HG03460 (cell line): ENCODE results near the gene SLC13A4.
"Not testable (repeated sequence)": the region's sequence is repeated elsewhere in the genome, so short reads cannot be mapped to it uniquely, and the experiment has no call there.

ENCODE experiments used
- ATAC-seq: cut with Tn5 transposase; IDR thresholded peaks from one replicate; pipeline ENCODE4 v1.9.1; 2021; ENCODE audit not compliant: unreplicated experiment

Gene SLC13A4

DNA sequence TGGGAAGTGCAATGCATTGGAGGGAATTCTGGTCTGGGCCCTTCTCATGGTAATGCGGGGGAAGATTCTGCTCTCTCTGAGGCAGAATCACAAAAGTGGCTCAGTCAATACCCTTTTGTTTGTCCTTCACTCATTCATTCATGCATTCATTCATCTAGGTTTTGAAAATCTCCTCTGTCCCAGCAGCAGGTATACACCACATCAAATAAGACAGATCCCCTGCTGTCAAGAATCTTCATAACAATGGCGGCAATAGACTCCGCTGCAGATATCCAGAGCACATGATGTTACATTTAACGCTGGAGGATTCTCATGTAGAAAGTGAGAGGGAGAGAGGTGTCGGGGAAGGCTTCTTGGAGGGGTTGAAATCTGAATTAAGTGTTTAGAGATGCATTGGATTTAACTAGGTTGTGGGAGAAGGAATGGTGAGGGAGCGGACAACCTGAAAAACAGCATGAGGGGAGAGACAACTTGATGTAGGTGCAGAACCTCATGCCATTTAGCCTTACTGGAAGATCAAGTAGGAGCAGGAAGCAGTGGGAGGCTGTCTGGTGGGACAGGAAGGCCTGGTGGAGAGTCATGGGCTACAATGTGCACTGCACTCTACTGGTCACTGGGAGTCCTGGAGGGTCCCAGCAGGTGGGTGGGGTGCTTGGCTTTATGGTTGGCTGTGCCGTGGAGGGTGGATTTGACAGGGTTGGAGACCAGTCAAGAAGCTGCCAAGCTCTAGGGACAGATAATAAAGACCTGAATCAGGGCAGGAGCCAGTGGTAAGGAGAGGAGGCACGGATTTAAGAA lies 25.8 kb upstream of the SLC13A4 start:
- ATAC-seq: no peak

DNA sequence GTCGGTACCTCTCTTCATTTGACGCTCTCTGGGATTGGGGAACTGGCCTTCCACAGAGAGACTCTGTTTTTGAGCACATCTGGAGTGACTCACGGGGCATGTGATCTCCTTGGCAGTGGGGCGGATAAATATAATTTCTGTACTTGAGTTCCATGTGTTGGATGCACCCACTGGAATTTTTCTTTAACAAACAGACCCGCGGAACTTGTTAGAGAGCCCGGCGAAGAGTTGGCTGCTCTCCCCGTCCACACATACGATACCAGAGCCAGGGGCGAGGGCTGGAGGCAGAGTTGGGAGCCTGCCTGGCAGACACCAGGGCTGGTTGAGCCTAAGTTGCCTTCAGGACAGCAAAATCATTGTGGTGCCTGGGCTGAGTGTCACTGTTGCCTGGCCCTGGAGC lies 20.8 kb upstream of the SLC13A4 start, which contains the start of gene FAM180A:
FAM180A (minus strand) TSS at position 44 of the 400 bp plus-strand sequence. CDS start 233 bp downstream, outside the sequence.
- ATAC-seq: no peak

DNA sequence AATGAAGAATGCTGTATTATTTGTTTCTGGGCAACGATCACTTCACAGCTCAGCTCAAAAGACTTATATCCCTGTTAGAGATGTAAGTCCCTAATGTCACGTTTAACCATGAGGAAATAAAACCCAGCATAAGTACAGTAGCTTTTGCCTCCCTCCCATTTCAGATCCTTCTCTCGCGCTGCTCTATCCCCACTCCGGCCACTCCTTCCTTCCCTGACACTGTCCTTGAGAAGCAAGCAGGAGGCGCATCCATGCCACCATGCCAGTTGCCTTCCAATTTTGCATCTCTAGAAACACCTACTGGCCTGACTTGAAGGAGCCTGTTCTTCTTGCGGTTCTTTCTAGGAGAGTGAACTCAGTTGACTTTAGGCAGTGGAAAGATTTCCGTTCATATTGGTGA lies 19.4 kb upstream of the SLC13A4 start:
- ATAC-seq: no peak

DNA sequence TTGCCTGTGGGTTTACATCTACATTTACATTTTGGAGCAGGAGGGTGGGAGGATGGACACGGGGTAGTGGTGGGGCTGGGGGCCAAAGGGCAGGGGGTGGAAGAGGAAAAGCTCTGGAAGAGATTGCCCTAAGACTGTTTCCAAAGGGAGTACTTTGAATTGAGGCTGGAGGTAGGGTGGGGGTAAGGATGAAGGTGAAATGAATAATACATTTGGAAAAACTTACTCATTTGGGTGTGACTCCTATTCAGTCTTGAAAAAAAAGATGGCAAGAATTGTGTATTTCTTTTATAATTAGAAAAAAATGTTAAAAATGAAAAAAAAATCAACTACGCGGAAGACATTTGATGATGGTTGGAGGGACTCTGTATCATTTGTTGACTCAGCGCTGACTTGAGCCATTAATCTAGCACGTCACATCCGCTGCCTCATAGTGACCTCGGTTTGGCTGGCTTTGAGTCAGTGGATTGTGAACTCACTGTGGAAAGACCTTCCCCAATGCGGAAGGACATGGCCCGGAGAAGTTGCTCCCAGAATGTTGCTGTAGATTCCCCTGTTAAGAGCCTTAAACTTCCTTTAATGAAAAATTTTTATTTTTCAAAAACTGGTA lies 17.8 kb upstream of the SLC13A4 start:
- no peak for ATAC-seq

DNA sequence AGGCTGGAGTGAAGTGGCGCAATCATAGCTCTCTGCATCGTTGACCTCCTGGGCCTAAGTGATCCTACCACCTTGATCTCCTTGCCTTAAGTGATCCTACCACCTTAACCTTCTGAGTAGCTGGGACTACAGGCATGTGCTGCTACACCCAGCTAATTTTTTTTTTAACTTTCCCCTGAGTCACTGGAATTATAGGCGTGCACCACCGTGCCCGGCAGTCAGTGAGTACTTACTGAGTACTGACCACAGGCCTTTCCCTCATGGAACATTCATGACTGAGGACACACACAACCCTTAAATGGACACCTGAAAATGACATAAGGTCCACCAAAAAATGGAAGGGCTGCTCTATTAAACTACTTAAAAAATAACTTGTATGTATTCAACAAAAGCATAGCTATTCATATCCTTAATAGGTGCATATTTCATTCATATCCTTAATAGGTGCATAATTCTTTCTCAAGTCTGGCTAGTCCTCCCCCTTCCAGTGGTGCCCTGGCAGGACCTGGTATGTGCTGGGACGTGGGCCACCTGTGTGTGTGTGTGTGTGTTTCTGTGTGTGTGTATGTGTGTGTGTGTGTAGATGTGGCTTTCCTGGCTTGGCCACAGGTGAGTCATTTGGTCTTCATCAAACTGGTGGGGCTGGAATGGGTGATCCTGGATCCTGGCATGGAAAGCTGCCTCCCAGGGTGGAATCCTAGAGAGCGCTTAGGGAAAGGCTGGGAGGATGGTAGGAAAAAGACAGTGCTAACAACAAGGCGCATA lies 17.1 kb upstream of the SLC13A4 start:
- ATAC-seq: no peak

DNA sequence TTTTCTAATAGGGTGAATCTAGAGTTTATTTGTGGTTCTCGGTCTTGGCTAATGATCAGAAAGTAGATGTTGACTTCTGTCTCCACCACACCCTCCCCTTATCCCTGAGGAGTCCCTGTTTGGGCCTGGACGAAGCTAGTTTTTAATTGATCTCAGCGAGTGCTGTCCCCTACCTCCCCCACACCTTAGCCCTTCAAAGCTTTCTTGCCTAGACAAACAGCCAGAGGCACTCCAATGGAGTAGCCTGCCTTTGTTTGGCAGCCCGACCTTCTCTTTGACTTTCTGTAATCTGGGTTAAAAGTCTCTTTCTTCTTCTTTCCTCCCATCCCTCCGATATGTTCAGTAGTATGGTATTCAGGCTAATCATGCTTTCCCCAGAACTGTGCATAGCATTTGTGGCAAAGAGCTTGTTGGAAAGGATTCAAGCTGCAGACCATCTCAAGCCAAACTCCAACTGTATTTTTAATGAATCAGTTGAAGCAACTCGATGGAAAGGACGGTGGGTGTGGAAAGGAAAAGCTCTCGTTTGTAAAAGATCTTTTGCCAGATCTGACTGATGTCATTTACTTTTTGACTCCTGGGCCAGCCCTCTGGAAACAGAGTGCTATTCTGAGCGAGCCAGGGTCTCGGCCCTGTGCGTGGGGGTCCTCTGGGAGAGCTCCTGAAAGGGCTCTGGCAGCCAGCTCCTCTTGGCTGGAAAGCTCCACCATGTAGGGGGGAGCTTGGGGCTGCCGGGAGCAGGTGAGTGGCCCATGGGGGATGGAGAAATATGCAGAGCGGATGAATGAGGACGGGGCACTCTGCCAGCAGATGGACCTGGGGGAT lies 16.1 kb upstream of the SLC13A4 start:
- no peak for ATAC-seq

DNA sequence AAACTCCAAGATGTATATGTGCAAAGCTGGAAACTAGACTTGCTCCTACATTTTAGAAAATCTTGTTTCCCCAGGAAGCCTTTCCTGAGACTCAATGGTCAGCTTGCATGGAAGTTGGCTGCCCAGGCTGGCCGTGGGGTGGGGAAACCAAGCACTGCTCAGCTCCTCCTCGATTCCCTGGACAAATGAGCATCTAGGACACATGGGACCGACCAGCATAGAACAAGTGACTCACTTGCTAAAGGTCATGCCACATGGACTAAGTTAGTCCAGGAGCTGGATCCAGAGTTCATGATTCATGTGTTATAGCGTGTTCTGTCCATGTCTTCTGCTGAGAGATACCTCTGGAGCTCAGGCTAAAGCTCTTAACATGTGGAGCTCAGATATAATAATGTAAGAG lies 14.4 kb upstream of the SLC13A4 start:
- no peak for ATAC-seq

DNA sequence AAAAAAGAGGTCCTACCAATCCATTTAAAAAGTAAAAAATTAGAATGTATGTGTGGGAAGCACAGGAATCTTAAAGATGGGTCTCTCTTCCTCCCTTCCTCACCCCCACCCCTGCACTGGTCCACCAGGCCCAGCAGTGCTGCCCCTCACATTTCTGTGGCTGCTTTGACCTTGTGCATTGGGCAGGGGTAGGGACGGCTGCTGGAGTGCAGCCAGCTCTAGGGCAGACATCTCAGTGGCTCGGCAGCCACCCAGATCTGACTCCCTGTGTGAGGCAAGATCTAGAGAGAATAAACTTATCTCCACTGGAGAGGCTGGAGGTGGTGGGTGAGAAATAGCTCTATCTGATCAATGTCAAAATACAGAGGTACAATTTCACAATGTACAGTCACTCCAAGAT lies 13.9 kb upstream of the SLC13A4 start:
- no peak for ATAC-seq

DNA sequence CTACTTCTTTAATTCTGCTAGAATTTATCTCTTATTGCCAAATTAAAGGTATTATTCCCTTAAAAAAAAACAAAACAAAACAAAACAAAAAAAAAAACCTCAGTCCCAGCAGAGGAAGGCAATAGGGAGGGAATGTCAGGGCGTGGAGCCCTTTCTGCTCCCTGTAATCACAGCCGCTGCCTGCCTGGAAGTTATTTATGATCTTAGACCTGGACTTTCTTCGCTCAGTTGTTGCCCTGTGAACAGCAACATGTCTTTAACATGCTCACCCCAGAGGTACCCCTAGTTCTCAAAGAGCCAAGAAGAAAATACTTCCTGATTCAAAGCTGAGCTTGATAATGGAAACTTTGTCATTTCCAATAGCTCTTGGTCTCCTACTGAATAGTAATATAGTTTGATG lies 12.9 kb upstream of the SLC13A4 start:
- no peak for ATAC-seq

DNA sequence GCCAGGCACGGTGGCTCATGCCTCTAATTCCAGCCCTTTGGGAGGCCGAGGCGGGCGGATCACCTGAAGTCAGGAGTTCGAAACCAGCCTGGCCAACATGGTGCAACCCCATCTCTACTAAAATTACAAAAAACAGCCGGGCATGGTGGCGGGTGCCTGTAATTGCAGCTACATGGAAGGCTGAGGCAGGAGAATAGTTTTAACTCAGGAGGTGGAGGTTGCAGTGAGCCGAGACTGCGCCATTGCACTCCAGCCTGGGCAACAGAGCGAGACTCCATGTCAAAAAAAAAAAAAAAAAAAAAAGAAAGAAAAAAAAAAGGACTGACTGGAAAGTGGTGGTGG lies 9.3 kb upstream of the SLC13A4 start:
- ATAC-seq: not testable (repeated sequence)

DNA sequence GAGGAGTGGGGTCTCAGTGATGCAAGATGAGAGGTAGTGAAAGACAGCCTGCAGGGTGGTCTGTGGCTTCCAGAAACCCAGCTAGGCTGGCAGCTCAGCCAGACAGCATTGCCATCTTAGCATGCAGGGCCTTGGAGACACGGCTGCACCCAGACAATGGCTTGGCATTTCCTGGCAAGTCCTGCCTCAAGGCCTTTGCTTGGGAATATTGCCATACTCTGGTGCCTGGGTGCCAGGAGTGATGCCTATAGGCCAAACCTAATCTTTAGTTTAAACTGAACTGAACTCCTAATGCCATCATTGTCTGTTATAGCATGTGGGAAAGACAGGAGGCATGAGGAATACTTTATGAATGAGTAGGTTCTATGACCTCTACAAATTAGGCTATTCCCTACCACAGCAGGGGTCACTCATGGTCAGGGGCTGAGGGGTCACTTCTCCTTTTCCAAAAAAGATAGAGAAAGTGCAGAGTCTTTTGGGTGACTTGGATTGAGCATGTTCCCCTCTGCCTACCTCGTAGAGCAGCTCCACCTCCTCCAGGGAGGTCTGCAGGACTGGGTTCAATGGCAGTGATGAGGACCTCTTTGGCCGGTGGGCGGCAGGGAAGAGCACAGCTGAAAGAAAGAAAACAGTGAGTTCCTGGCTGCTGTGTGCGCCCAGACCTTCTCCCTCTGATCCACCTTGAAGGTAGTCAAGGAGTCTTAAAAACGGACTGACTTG lies 8.8 kb upstream of the SLC13A4 start:
- ATAC-seq: no peak

DNA sequence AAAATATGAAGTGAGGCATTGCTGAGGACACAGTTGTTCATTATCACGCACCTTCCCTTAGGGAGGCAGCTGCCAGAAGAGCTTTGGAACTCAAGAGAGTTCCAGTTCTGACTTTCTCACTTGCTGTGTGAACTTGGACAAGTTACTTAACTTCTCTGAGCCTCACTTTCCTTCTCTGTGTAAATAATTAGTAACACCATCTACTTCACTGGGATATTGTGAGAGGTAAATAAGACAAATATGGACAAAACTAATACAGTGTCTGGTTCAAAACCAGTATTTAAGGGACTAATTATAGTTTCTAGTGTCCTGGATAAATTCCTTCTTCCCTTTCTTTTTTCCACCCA lies 6.3 kb upstream of the SLC13A4 start:
- ATAC-seq: no peak

DNA sequence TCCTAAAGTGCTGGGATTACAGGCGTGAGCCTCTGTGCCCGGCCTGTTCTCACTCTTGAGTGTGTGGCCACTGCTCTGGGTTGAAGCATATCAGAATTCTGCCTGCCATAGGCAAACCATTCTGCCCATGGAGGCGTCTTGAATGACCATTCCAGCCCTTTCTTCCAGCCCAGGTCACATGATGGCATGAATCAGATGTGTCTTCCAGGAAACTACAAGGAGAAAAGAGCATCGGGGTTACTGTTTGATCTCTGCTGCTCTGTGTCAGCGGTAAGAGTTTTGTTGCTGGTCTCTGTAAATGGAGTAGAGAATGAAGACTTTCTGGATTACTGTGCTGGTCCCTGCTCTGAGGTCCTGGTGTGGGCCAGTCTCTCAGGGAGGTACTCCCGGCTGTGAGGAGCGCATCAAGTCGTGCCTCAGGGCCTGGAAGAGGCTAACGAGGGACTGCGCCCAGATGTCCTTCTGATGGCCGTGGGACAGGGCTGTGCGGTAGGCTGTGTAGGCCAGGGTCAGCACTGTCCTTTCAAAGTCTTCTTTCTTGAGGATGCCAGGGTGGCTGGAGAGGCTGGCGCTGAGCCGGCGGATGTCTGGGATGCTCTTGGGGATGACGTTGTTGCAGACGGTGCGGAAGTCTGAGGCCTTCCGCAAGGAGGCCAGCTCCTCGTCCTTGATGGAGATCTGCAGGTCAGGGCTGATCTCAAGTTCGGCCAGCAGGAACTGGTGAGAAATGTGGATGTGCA lies 5.8 kb upstream of the SLC13A4 start:
- ATAC-seq: no peak

DNA sequence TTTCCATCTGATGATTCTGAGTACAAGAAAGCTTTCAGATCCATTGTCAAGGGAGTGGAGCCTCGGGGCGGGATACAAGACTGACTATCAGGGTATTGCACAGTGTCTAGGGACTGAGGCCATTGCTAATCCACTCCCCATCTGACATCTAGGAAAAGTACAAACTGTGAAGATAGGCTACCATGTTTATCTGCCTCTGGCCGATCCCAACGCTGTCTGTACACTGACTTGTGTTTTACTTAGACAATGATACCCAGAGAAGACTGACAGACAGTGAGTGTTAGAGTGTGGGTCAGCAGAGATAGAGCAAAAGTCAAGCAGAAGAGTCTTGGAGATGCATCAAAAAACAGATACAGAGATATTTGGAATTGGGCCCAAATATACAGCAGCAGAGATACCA lies 3.1 kb upstream of the SLC13A4 start:
- no peak for ATAC-seq

DNA sequence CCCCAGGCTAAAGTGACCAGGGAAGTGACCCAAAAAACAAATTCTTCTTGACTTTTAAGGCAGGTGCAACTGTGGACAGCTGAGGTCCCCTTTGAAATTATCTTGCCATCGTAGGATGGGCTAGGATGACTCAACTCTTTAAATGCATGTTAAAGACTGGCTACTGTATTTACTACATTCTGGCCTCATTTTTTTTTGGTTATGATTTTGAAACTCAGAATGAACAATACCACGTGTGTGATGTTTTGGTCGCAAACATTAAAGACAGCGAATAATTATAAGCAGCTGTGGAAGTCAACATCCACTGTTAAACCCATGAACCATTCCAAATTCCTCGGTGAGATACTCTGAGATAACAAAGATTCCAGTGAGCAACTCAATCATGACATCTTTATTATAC lies 1.2 kb upstream of the SLC13A4 start:
- ATAC-seq: no peak

DNA sequence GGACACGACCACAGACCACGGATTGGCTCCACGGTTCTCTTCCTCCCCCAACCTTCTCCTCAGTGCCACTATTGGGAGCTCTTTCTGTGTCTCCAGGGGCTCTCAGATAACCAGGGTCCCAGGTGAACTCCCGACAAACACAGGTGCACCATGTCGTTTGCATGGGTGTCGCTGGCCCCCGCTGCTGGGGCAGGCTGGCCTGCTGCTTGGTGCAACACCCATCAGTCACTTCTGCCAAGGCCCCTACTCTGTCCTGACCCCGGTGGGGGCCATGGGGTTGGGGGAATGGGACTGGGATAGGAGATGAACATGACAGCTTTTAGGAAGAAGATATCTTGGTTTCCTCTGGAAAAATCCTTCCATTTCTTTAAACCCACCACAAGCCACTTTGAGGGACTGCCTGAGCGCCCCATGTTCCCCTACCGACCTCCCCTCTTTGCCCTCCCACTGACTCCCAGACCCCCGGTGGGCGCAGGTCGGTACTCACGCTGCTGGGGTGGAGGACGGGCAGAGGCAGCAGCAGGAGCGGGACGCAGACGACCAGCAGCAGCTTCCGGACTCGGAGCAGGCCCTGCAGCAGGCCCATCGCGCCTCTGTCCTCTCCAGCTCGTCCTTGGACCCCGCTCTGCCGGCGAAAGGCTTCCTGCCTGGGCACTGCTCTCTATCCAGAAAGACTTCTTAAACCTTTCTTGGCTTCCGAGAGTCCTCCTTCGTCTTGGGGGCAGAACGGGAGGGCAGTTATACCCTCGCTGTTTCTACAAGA lies 894 bp downstream of the SLC13A4 start:
- ATAC-seq: no peak

DNA sequence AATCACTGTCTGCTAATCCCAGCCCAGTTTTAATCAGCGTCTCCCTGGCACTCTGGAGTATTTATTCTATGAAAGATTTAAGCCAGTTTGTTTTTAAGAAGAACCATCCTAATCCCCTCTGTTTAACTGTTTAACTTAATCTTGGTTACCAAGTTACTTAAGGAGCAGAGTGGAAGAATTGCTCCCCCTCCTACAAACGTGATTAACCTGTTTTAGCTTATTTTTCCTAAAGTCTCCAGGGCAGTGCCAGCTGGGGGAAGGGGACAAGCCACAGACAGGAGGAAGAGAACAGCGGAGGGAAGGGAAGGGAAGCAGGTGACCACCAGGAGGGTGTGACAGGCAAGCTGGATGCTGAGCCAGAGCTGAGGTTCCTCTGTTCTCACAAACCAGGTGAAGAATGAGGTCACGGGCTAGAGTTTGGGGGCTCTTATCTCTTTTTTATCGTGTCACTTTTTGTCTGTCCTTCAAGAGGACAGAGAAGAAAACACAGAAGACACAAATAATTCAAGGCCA lies 1.7 kb downstream of the SLC13A4 start:
- ATAC-seq: no peak

DNA sequence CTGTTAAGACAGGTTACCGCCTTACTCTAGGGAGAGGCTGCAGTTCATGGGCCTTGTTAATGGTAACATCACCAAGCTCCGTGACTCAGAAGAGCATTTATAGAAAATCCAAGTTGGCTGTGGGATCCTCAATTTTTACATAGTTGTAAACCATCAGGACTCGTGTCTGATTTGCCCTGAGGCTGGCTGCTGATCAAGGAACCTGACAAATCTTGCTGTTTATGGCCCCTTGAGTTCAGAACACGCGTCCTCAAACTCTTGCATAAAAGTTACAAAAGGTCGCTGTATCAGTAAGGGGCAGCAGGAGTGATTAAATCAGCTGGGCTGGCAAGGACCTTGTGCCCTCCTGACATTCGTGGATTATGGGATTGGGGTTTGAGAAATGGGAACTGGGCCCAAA lies 4.6 kb downstream of the SLC13A4 start:
- ATAC-seq: no peak

DNA sequence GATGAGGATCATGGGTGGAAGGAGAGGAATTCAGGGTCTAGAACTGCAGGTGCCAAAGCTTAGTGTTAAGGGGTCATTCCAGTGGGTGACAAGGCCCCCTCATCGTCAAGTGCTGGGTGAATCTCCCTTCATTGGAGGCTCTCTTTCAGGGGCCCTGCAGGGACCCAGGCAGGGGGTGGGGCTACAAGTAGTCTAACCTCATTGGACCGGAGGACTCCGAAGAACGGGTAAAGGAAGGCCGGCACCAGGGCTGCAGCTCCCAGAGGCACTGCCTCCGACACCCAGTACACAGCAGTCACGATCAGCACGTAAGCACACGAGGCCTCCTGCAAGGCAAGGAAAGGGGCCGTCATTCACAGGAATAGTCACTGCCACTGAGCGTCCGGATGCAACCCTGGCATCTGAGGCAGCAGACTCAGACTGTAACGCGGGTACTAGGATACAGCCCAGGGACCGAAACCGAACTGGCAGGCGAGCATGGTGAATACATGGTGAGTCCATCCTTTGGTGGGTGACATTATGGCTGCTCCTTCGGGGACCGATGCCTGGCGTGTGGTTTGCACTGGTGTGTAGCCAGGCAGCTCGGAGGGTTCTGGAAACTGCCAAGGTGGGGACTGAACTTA lies 6.7 kb downstream of the SLC13A4 start:
- no peak for ATAC-seq
